Measurements from ENCODE around the gene C2orf81.

C2orf81 gene

GRCh38 chr2:74387346-74387745 lies 34.1 kb downstream of the C2orf81 start:
- no peak for DNase-seq

GRCh38 chr2:74385396-74385795 lies 36.0 kb downstream of the C2orf81 start:
- no peak for DNase-seq

GRCh38 chr2:74384051-74384450 lies 37.4 kb downstream of the C2orf81 start:
- DNase-seq, result no peak

GRCh38 chr2:74383254-74383653 lies 38.2 kb downstream of the C2orf81 start:
- DNase-seq, result no peak

- no peak for DNase-seq
Observed at GRCh38 chr2:74381751-74382150, 39.7 kb downstream of the C2orf81 start.

- DNase-seq, result peak; percentile 61
Observed at GRCh38 chr2:74379851-74380789, 41.3 kb downstream of the C2orf81 start, which contains the start of gene DCTN1. Gene DCTN1 (minus strand): TSS chr2:74380311. CDS start chr2:74380037, 274 bp downstream.

- DNase-seq, result no peak
Observed at GRCh38 chr2:74378007-74378406, 43.4 kb downstream of the C2orf81 start.

- DNase-seq, result no peak
Observed at GRCh38 chr2:74375838-74376237, 45.6 kb downstream of the C2orf81 start.

GRCh38 chr2:74374509-74375205 lies 46.8 kb downstream of the C2orf81 start:
- DNase-seq, result no peak

GRCh38 chr2:74373985-74374384 lies 47.4 kb downstream of the C2orf81 start:
- DNase-seq, result no peak

- no peak for DNase-seq
Observed at GRCh38 chr2:74373221-74373676, 48.2 kb downstream of the C2orf81 start.

GRCh38 chr2:74372674-74373073 lies 48.7 kb downstream of the C2orf81 start:
- DNase-seq, result no peak

- no peak for DNase-seq
Observed at GRCh38 chr2:74371421-74371820, 50.0 kb downstream of the C2orf81 start.

GRCh38 chr2:74369976-74370375 lies 51.4 kb downstream of the C2orf81 start:
- no peak for DNase-seq

GRCh38 chr2:74368499-74368898 lies 52.9 kb downstream of the C2orf81 start:
- no peak for DNase-seq

GRCh38 chr2:74367789-74368188 lies 53.6 kb downstream of the C2orf81 start:
- no peak for DNase-seq

GRCh38 chr2:74366036-74366435 lies 55.4 kb downstream of the C2orf81 start:
- DNase-seq, result no peak

GRCh38 chr2:74364533-74365505 lies 56.6 kb downstream of the C2orf81 start:
- DNase-seq, result no peak

Measured in activated CD8-positive, alpha-beta memory T cell treated with anti-CD3 and anti-CD28 coated beads for 24 hours (primary cell).